ENCODE results near the gene TANGO2. TPM values are rescaled to one million over a fixed set of nuclear protein-coding genes. Genes with fewer than 3 reads are reported as not detected.

The TANGO2 gene
- total and polyA plus RNA-seq, 2 of the 8 experiments (the other 6 are each of a cell fraction or from before 2014, with no cell fraction given): 10.1 to 18.4 TPM

DNA sequence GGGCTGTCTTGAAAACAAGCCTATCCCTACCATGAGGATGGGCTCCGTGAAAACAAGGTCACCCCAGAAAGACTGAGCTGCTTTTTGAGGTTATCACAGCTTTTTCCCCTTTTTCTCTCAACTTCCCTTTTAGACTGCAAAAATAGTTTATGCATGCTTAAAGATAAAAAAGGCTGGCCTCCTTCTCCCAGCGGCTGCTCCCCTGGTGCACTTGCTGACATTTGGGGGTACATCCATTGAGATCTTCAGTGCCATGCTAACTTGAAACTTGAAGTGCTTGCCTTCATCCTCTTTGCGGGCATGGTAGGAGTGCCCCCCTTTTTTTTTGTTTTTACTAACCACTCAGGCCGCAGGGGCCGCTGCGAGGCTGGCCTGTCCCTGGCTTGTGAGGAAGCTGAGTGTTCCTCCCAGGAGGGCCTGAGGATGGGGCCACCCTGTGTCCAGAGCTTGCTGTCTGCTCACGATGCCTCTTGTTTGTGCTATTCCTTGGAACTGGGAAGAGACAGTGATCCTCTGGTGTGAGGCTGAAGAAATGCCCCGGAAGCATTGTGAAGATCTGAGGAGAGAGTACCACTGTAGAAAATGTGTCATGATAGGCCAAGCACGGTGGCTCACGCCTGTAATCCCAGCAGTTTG, 2.2 kb downstream of the TANGO2 start:
- Histone ChIP-seq H3K4me2 (ENCODE audit: insufficient read depth in 1 of 2, low read depth in 2 of 2, low read length in 2 of 2) (no peak overlapping the region), H2BK5ac (ENCODE audit: low read depth, low read length) (no peak overlapping the region), H3K9me3 (ENCODE audit: insufficient read depth in 2 of 2, low read depth in 1 of 2, low read length in 1 of 2) (no peaks in the 10 kb centered on the region), H3K27me3 (replicated peaks in 1 of 4; ENCODE audit: control insufficient read depth in 3 of 4, extremely low read depth in 1 of 4, insufficient read depth in 3 of 4, low read length in 3 of 4) (peaks cover 10 to 20% (median 16%) of the 10 kb centered on the region in 4 experiments), H2BK15ac (ENCODE audit: low read length) (no peak overlapping the region), H3K79me2 (ENCODE audit: control insufficient read depth in 1 of 2, insufficient read depth in 2 of 2, low read length in 2 of 2) (no peaks in the 10 kb centered on the region), H2BK20ac (ENCODE audit: low read length) (no peak overlapping the region), H2BK12ac (ENCODE audit: low read depth, low read length) (no peak overlapping the region), H3K36me3 (ENCODE audit: control insufficient read depth in 2 of 4, insufficient read depth in 4 of 4, low read length in 3 of 4) (no peaks in the 10 kb centered on the region), H4K91ac (replicated peaks; ENCODE audit: insufficient read length, low read length) (no peak overlapping the region), H3K18ac (ENCODE audit: extremely low read depth, low read length) (no peak overlapping the region), H3K23ac (ENCODE audit: insufficient read length) (no peak overlapping the region), H4K5ac (ENCODE audit: insufficient read length, low read depth, low read length) (no peak overlapping the region), H2BK120ac (replicated peaks; ENCODE audit: low read depth, low read length) (no peak overlapping the region), H2AFZ (ENCODE audit: low read length) (no peak overlapping the region), H4K8ac (ENCODE audit: extremely low read depth, insufficient read depth, low read length) (no peak overlapping the region), H3K23me2 (ENCODE audit: low read depth, low read length) (peaks cover 8% of the 10 kb centered on the region), H2AK5ac (ENCODE audit: low read depth, low read length) (no peak overlapping the region), H3K27ac (ENCODE audit: low read depth, low read length) (no peak overlapping the region), H3K4me1 (replicated peaks in 1 of 4; ENCODE audit: control insufficient read depth in 3 of 4, insufficient read depth in 4 of 4, low read length in 3 of 4) (peaks cover 0 to 10% (median 7%) of the 10 kb centered on the region in 4 experiments; a peak in 6 of 7 replicates), H3K4ac (replicated peaks; ENCODE audit: insufficient read length, low read depth, low read length) (no peak overlapping the region), H3K56ac (replicated peaks; ENCODE audit: insufficient read length, low read depth, low read length) (no peak overlapping the region), H4K20me1 (replicated peaks in 1 of 2; ENCODE audit: control insufficient read depth in 1 of 2, insufficient read depth in 2 of 2, low read length in 2 of 2) (peaks cover 7 to 20% of the 10 kb centered on the region in 2 experiments), H3K9ac (replicated peaks in 1 of 4; ENCODE audit: extremely low read depth in 1 of 4, low read depth in 3 of 4, low read length in 3 of 4) (no peak overlapping the region), H3K79me1 (ENCODE audit: low read depth, low read length) (peaks cover 4% of the 10 kb centered on the region; the same call in 1 of the 2 replicates), H3K4me3 (ENCODE audit: extremely low read depth in 1 of 4, insufficient read depth in 2 of 4, low read depth in 3 of 4, low read length in 4 of 4) (no peak overlapping the region), H3K14ac (ENCODE audit: insufficient read length) (no peak overlapping the region)
- 84% methylated on average over 10 of the region's 10 CpGs; no CpG with 5 or more reads in 1 of the 2 experiments for WGBS, 2 experiments (ENCODE audit: extremely low coverage in 1 of 2, insufficient coverage in 1 of 2, insufficient read length in 1 of 2, insufficient replicate concordance in 2 of 2, low coverage in 1 of 2, low lambda C conversion rate in 2 of 2, missing lambda C conversion rate in 1 of 2)
- POLR2A ChIA-PET (ENCODE audit: partially characterized antibody): no interaction called here
- FAIRE-seq (no peak), DNase-seq (ENCODE audit: low read depth in 1 of 2, low spot score in 2 of 2) (no peak)
- CTCF ChIA-PET (ENCODE audit: partially characterized antibody): interaction anchor here (8.6 kb wide), 1 partner anchor 10 kb away, joined by 54 read pairs; no protein-coding TSS in a partner anchor
- no peak for TF ChIP-seq SP2 (IDR thresholded peaks at IDR 0.05; ENCODE audit: low read length)
- no peak for TF ChIP-seq TEAD4 (IDR thresholded peaks at IDR 0.05; ENCODE audit: low read depth, low read length)
- TF ChIP-seq ZNF274 (IDR thresholded peaks at IDR 0.05; ENCODE audit: borderline replicate concordance, extremely low read depth, low read length): no peak
- no peak for TF ChIP-seq NANOG (IDR thresholded peaks at IDR 0.05; ENCODE audit: insufficient read depth, low read depth, low read length, poor library complexity, severe bottlenecking)
- no peak for TF ChIP-seq KDM4A (IDR thresholded peaks at IDR 0.05; ENCODE audit: low read depth, low read length, severe bottlenecking)
- no peak for TF ChIP-seq CHD2 (IDR thresholded peaks at IDR 0.05; ENCODE audit: low read length)
- TF ChIP-seq SIRT6 (IDR thresholded peaks at IDR 0.05; ENCODE audit: low read length): no peak
- no peak for TF ChIP-seq RAD21 (IDR thresholded peaks at IDR 0.05 in 1 of 2, conservative IDR thresholded peaks at IDR 0.05 in 1 of 2; ENCODE audit: low read depth in 2 of 2, low read length in 2 of 2)
- TF ChIP-seq, protein P1, sequence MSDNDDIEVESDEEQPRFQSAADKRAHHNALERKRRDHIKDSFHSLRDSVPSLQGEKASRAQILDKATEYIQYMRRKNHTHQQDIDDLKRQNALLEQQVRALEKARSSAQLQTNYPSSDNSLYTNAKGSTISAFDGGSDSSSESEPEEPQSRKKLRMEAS (IDR thresholded peaks at IDR 0.05): no peak
- TF ChIP-seq TBP (IDR thresholded peaks at IDR 0.05; ENCODE audit: low read depth, low read length): no peak
- TF ChIP-seq SAP30 (IDR thresholded peaks at IDR 0.05; ENCODE audit: insufficient read depth, insufficient replicate concordance, low read length): no peak
- no peak for TF ChIP-seq HDAC6 (IDR thresholded peaks at IDR 0.05; ENCODE audit: low read depth, low read length)
- no peak for TF ChIP-seq FOSL1 (IDR thresholded peaks at IDR 0.05; ENCODE audit: insufficient read depth, low read depth, low read length)

All from H1 (cell line).